HuH-7.5 (cell line): Measurements from ENCODE around the gene ERICH6.

Source experiments
- DNase-seq: peaks from one replicate; pipeline ENCODE4 v3.0.0; 2011; ENCODE audit warnings: low spot score

ERICH6 gene

DNA sequence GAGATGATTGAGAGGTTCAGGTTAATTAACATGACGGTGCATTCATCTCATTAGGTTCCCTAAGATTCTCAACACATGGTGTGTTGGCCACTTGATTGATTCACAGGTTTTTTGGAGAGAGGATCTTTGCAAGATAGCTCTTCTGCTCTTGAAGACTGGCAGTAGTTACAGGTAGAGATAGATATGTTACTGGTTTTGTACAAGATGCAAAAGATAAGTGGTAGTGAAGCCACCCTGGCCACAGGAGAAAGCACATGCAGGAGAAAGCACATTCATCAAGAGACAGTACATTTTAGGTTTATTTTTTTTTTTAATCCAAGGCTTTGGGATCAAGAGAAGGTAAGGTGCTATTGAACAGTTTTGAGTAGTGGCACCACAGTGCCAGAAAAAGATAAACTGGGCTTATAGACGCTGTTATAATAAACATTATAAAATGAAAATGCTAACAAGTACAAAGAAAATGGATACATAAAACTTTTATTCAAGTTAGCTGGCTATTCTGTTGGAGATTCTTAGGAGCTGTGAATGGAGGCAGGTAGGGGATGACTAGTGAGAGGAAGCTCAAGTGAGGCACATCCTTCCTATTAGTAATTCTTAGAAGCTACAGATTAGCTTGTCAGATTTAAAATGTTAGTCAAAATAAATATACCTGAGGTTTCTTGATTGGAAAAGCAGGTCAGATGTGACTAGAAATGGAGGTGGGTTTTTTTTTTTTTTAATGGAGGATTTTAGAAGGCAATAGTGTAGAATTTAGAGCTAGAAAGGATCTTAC is 89.8 kb downstream of the ERICH6 start:
- no peak for DNase-seq

DNA sequence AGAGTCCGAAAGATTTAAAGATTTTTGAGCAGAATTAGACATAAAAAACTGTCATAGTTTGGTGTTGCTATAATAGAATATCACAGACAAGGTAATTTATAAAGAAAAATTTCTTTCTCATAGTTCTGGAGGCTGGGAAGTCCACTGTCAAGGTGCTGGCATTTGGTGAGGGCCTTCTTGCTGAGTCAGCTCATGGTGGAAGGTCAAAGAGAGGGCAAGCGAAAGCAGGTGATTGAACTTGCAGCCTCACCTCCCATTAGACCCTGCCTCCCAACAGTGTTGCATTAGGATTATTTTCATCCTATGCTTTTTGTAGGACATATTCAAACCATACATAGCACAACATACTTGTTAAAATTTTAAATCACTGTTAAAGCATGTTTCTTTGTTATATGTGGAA is 90.7 kb downstream of the ERICH6 start:
- no peak for DNase-seq

- no peak for DNase-seq
Measured at GRCh38 chr3:150612494-150612893, 91.2 kb downstream of the ERICH6 start.

DNA sequence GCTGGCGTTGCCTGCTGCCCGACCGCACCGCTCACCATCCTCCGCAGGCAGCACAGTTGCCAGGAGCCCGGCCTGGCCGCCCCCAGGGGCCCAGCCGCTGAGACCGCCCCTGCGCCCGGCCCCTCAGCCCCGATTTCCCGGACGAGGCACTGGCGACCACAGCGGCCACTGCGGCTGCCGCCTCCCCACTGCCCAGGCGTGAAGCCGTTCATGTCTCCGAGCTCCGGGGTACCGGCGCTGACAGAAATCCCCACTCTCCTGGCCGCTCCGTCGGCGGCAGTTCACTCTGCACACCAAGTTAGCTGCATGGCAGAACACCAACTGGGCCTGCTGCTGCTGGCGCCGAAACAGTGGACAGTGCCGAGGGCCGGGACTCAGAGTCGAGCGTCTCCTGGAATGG is 92.1 kb downstream of the ERICH6 start:
- no peak for DNase-seq

DNA sequence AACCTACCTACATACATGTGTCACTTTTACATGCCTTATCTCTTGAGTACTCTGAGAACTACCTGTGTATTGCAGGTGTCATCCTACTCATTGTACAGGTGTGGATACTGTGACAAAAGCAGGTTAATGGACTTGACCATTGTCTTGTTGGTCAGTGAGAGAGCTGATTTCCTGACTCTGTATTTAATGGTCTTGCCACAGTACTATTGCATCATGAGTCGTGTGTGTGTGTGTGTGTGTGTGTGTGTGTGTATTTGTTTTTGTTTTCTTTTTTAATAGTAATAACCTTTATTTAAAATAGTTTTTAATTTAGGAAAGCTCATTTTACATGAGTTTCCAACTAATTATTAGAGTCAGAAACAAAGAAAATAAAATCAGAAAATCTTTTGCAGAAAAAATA is 92.9 kb downstream of the ERICH6 start:
- DNase-seq: no peak

GRCh38 chr3:150609988-150610387 is 93.7 kb downstream of the ERICH6 start:
- no peak for DNase-seq
